ENCODE measurements around the gene KCNK2.

DNA sequence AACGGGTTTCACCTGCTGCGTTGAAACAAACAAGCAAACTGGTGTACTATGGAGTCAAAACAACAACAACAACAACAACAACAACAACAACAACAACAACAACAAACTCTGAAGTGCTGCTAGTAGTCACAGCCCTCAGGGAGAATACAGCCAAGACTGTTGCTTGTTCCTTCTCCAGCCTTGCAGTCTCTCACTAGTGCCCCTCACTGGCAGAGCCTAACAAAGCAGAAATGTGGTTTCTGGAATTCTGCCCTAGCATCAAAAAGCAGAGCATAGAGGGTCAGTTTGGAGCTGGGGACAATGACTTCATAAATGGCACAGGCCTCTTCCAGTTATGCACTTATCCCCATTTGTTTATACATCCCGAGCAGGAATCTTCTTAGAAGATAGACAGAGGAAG, 187.4 kb downstream of the KCNK2 start:
- TF ChIP-seq POLR2A (IDR thresholded peaks at IDR 0.05) = no peak
- no peak for TF ChIP-seq POLR2AphosphoS5 (IDR thresholded peaks at IDR 0.05)
- TF ChIP-seq, protein P1, sequence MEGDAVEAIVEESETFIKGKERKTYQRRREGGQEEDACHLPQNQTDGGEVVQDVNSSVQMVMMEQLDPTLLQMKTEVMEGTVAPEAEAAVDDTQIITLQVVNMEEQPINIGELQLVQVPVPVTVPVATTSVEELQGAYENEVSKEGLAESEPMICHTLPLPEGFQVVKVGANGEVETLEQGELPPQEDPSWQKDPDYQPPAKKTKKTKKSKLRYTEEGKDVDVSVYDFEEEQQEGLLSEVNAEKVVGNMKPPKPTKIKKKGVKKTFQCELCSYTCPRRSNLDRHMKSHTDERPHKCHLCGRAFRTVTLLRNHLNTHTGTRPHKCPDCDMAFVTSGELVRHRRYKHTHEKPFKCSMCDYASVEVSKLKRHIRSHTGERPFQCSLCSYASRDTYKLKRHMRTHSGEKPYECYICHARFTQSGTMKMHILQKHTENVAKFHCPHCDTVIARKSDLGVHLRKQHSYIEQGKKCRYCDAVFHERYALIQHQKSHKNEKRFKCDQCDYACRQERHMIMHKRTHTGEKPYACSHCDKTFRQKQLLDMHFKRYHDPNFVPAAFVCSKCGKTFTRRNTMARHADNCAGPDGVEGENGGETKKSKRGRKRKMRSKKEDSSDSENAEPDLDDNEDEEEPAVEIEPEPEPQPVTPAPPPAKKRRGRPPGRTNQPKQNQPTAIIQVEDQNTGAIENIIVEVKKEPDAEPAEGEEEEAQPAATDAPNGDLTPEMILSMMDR (IDR thresholded peaks at IDR 0.05) = no peak
- TF ChIP-seq EP300 (IDR thresholded peaks at IDR 0.05) = no peak

All from suprapubic skin (tissue), 4 donors.